NCI-H82 (cell line): ENCODE data around the gene ATRNL1.
"Not testable (repeated sequence)": the region's sequence is repeated elsewhere in the genome, so short reads cannot be mapped to it uniquely, and the experiment has no call there.

Experiments used
- DNase-seq: peaks from one replicate; lab custom pipeline; 2025; lab: John Stamatoyannopoulos, UW

The ATRNL1 gene

DNA sequence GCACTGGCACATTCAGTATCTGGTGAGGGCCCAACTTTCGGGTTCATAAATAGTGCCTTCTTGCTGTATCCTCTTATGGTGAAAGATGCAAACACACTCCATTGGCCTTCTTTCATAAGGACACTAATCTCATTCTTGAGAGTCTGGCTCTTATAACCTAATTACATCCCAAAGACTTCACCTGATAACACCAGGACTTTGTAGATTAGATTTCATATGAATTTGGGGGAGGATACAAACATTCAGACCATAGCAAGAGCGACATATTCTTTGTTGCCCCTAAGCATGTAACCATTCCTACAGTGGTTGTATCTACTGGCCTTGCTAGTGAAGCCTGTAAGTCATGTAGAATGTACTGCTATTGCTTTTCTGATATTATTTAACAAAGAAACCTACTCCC lies 654.6 kb downstream of the ATRNL1 start:
- peak; percentile 9 for DNase-seq

GRCh38 chr10:115758488-115758887 lies 665.3 kb downstream of the ATRNL1 start:
- DNase-seq: not testable (repeated sequence)

GRCh38 chr10:115760131-115760530 lies 667.0 kb downstream of the ATRNL1 start:
- no peak for DNase-seq

- DNase-seq: no peak
These were observed 668.0 kb downstream of the ATRNL1 start for GRCh38 chr10:115761166-115761565.

GRCh38 chr10:115762029-115762428 lies 668.9 kb downstream of the ATRNL1 start:
- DNase-seq: no peak

GRCh38 chr10:115771755-115772154 lies 678.6 kb downstream of the ATRNL1 start:
- DNase-seq: no peak

GRCh38 chr10:115772606-115773005 lies 679.4 kb downstream of the ATRNL1 start:
- DNase-seq: no peak

DNA sequence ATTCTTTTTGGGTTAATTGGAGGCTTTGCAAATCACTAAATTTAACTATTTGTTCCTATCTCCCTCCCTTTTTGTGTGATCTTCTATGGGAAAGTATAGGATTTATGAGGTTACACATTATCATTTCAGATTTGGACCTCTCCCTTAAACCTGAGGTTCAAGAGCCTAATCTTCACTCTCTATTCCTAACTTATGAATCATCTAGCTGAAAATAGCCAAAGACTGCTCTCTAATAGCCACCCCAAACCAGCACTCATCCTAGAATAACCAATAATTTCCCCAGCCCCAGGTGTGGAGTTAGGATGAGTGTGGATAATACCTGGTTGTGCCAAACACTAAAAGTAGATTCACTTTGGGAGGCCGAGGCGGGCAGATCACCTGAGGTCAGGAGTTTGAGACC lies 680.7 kb downstream of the ATRNL1 start:
- no peak for DNase-seq

DNA sequence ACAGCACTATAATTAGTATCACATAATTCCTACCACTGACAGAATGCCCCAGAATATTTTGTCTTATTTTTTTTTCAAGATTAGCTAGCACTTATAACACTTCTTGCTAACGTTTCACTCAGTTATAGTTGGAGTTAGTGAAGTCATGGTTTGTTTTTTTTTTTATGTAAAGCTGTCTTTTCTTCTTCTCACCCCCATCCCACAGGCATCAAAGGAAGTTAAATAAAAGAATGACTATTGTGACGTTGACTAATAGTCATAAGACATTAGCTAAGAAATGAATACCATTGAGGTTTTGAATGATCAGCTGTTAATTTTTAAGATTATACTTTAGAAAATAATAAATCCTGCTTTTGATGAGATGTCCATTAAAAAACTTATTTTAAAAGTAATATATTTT lies 681.6 kb downstream of the ATRNL1 start:
- DNase-seq: no peak

GRCh38 chr10:115777646-115778045 lies 684.5 kb downstream of the ATRNL1 start:
- no peak for DNase-seq

DNA sequence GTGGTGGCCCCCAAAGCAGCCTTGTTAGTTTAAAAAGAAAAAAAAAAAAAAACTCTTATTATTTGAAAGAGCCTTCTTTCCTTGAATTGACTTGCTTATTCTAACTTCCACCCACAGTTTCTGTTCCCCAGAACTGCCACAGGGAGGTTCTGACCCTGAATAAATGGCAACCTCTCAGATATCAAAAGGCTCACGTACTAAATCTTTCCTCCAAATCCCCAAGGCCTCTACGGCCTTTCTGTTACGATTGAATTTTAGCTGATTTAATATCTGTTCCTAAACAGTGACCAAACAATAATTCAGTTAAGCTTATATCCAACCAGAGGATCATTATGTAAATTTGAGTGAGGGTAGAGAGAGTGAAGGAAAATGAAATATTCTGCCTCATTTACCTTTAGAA lies 697.1 kb downstream of the ATRNL1 start:
- DNase-seq: no peak

DNA sequence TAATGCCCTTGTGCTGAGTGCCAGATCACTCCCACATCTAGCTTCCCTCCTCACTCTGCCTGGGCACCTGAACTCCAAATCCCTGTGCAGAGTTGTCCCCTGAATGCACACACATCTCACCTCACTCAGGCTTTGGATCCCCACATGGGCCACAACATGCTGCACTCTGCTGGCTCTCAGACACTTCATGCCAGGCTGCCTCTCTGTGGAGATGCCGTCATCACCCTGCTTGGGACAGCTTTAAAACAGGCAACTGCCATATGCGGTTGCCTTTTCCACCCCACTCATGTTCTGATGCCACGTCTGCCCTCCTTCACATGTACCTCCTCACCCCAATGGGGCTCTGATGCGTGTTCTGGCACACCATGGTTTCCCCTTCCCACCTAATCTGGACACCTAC lies 702.8 kb downstream of the ATRNL1 start:
- no peak for DNase-seq

DNA sequence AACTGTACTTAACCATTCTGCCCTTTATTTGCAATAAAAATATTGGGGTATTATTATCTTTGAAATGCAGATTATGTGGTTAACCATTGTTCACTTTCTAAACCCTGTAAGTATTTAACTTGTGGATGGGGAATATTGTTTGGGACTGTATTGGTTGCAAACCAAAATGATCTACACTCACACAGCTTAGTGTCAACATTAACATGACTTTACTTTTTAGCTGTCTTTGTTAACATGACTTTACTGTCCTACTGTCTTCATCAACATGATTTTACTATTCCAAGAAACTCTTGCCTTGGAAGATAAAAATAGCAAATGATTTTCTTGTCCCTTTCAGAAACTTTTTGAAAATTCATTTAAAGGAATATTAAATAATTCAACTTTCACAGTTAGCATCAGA lies 708.3 kb downstream of the ATRNL1 start:
- no peak for DNase-seq

DNA sequence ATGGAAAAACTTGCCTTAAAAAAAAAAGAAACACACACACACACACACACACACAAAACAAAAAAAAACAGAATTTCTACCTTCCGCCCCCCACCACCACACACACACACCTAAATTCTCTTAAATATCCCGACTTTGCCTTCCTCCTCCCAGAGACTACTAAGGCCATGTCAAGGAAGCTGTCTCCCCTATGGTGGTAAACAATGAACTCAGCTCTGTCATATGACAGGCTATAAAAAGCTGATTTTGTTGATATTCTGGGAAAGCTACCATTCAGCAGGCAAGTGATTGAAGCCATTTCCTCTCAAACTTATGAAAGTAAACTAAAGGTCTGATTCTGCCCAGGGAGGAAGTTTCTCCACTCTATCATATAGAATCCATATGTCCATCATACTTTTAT lies 708.8 kb downstream of the ATRNL1 start:
- no peak for DNase-seq

DNA sequence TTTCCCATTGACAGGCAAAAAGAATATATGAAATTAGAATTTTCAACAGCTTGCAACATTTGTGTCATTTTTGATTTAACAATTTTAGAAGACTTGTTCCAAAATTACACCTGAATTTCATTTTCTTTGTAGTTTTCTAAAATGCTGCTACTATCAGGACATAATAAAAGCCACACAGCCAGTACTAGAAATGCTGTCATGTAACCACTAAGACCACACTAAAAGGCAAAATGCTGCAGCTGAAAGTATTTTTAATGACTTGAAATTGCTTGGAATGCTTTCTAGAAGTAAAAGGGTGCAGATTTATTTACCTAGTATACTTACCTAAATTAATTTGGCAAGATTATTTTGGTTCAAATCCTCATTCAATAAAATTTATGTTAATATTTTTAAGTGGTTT lies 709.7 kb downstream of the ATRNL1 start:
- no peak for DNase-seq

GRCh38 chr10:115814542-115814941 lies 721.4 kb downstream of the ATRNL1 start:
- DNase-seq: no peak

GRCh38 chr10:115818012-115818411 lies 724.8 kb downstream of the ATRNL1 start:
- no peak for DNase-seq

DNA sequence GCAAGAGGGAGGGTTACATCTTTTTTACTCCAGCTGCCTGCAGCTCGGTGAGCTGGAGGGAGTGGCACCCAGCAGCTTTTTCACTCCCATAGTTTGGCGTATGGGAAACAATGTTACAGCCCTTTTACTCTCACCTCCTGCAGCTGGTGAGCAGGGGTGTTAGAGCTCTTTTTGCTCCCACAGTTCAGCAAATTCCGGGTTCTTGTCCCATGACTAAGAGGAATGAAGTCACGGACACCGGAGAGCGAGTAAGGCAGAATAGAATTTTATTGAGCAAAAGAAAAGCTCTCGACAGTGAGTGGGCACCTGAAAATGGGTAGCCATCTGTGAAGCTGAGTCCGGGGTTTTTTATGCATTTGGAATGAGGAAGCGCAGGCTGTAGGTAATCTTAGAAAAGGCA lies 733.2 kb downstream of the ATRNL1 start:
- no peak for DNase-seq

GRCh38 chr10:115827231-115828009 lies 734.3 kb downstream of the ATRNL1 start:
- no peak for DNase-seq

- not testable (repeated sequence) for DNase-seq
These were observed 735.0 kb downstream of the ATRNL1 start for GRCh38 chr10:115828182-115828581.

DNA sequence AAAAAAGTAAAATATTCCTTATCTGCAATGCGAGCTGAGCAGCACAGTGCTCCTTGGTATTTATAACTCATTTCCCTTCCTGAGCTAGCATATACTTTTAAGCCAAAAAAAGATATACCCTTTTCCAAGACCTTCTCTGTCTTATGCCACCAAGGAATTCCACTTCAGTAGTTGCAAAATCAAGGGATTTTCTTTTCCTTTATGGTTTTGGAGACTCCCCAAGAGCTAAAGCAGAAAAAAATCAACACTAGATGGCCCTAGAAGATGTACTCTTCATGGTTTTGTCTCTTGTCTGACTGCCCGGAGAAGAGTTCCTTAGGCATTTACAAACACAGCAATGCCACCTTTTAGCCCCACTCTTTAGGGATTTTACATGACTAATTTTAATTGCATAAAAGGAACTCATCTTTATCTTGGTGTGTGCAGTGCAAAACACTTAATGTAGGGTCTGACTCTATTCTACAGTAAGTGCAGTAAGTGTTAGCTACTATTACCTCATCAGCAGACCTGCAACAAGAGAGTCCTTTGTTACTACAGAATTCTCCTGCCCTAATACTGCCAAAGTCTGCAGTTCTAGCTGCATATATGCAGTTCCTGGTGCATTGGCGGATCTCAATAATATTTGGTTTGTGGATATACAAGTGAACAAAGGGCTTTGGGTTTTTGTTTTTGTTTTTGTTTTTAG lies 736.5 kb downstream of the ATRNL1 start:
- peak; percentile 4 for DNase-seq

- peak; percentile 25 for DNase-seq
These were observed 737.3 kb downstream of the ATRNL1 start for GRCh38 chr10:115830265-115830970.

DNA sequence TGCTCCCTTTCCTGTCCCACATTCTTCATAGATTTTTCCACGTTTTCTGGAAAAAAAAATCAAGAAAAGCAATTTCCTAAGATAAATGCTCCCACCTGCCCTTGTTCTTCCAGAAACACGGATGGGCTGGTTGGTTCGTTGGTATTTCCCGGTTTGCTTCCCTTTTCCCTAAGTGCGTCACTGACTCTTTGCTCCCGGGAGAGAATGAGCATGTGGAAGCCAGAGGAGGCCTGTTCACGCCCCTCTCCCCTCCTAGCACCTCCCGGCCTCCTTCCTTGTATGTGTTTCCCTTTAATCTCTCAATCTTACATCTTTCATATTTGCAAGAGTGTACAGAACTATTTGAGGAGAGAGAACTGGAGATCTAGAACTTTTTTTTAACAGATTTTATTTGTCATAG lies 737.9 kb downstream of the ATRNL1 start:
- no peak for DNase-seq
